IMR-90 (cell line): Measurements from ENCODE around the gene RASSF9. TPM values are rescaled to one million over a fixed set of nuclear protein-coding genes. Genes with fewer than 3 reads are reported as not detected.

Experiments used
- ATAC-seq: fragments of 200-7000 bp; cut with Tn5 transposase; 2 replicates; pipeline ENCODE4 v1.9.1; 2020; ENCODE audit warnings: low read depth, mild to moderate bottlenecking, moderate library complexity
- BruUV-seq: library from RNA; stranded (reverse); fragments of 400-500 nt; replicated peaks from 2 replicates; lab custom pipeline; 2021; lab: Mats Ljungman, UMichigan
- CTCF ChIA-PET: fragments of 300-600 bp; formaldehyde crosslinking; extraction: SDS; loops from one replicate; lab custom pipeline; 2021; ENCODE audit warnings: antibody characterized with exemption; lab: Yijun Ruan, JAX
- POLR2A ChIA-PET: fragments of 300-600 bp; sonication (Branson Sonifier 250); formaldehyde crosslinking; loops from one replicate; lab custom pipeline; 2022; ENCODE audit warnings: antibody characterized with exemption; ENCODE audit not compliant: unreplicated experiment; lab: Charles Lee
- DNase-seq: peaks from one replicate; pipeline ENCODE4 v3.0.0; 2013
- H2AFZ ChIP-seq: replicated peaks from 2 replicates; pipeline ENCODE3; 2013; ENCODE audit warnings: low read length, mild to moderate bottlenecking; ENCODE audit not compliant: poor library complexity
- H2AK5ac ChIP-seq: 2 replicates; pipeline ENCODE4 v1.6.1; 2013; ENCODE audit warnings: low read depth, low read length, inconsistent platforms
- H2AK9ac ChIP-seq: replicated peaks from 2 replicates; pipeline ENCODE3; 2013; ENCODE audit warnings: mild to moderate bottlenecking, low read depth, low read length, moderate library complexity; ENCODE audit not compliant: poor library complexity
- H2BK120ac ChIP-seq: 2 replicates; pipeline ENCODE4 v1.6.1; 2013; ENCODE audit warnings: low read depth, low read length, inconsistent platforms
- H2BK15ac ChIP-seq: 3 replicates; pipeline ENCODE4 v1.6.1; 2013; ENCODE audit warnings: low read depth, low read length, inconsistent platforms
- H2BK20ac ChIP-seq: 2 replicates; pipeline ENCODE4 v1.6.1; 2013; ENCODE audit warnings: low read depth, mild to moderate bottlenecking, inconsistent platforms, low read length, moderate library complexity
- H2BK5ac ChIP-seq: 2 replicates; pipeline ENCODE4 v1.6.1; 2013; ENCODE audit warnings: mild to moderate bottlenecking, low read depth, low read length, inconsistent platforms; ENCODE audit not compliant: poor library complexity, severe bottlenecking
- H3K14ac ChIP-seq: replicated peaks from 2 replicates; pipeline ENCODE4 v1.6.1; 2013; ENCODE audit warnings: low read depth, low read length, inconsistent platforms
- H3K18ac ChIP-seq: 2 replicates; pipeline ENCODE4 v1.6.1; 2013; ENCODE audit warnings: low read depth, low read length, control low read depth
- H3K23ac ChIP-seq: 2 replicates; pipeline ENCODE4 v1.6.1; 2013; ENCODE audit warnings: low read depth, low read length, inconsistent platforms
- H3K27ac ChIP-seq: 2 replicates; pipeline ENCODE4 v1.5.1; 2013; ENCODE audit warnings: mild to moderate bottlenecking, control low read depth, low read length; ENCODE audit not compliant: insufficient read depth
- H3K27me3 ChIP-seq: 2 replicates; pipeline ENCODE4 v1.6.1; 2013; ENCODE audit warnings: low read length; ENCODE audit not compliant: control insufficient read depth, insufficient read depth
- H3K36me3 ChIP-seq: 2 replicates; pipeline ENCODE4 v1.6.1; 2013; ENCODE audit warnings: low read length, mixed read lengths; ENCODE audit not compliant: control insufficient read depth, insufficient read depth
- H3K4ac ChIP-seq: 2 replicates; pipeline ENCODE4 v1.6.1; 2013; ENCODE audit warnings: low read depth, low read length, inconsistent platforms
- H3K4me1 ChIP-seq: 2 replicates; pipeline ENCODE4 v1.6.1; 2013; ENCODE audit warnings: low read length, mixed read lengths; ENCODE audit not compliant: control insufficient read depth, insufficient read depth
- H3K4me2 ChIP-seq: 2 replicates; pipeline ENCODE4 v1.6.1; 2013; ENCODE audit warnings: low read depth, mild to moderate bottlenecking, control low read depth, low read length, moderate library complexity
- H3K4me3 ChIP-seq: 2 replicates; pipeline ENCODE4 v1.5.1; 2013; ENCODE audit warnings: low read depth, mild to moderate bottlenecking, control low read depth, low read length, moderate library complexity; ENCODE audit not compliant: insufficient read depth
- H3K56ac ChIP-seq: 2 replicates; pipeline ENCODE4 v1.6.1; 2013; ENCODE audit warnings: low read length, inconsistent platforms; ENCODE audit not compliant: insufficient read depth; ENCODE audit errors: extremely low read depth
- H3K79me1 ChIP-seq, 2 experiments: 2 replicates each; pipeline ENCODE4 v1.6.1; 2013; ENCODE audit warnings: low read length in 2 of 2, inconsistent platforms in 1 of 2, low read depth in 1 of 2
- H3K9ac ChIP-seq: 2 replicates; pipeline ENCODE4 v1.6.1; 2013; ENCODE audit warnings: low read depth, low read length, control low read depth
- H3K9me1 ChIP-seq: 2 replicates; pipeline ENCODE4 v1.6.1; 2013; ENCODE audit warnings: low read length, inconsistent platforms; ENCODE audit not compliant: insufficient read depth
- H3K9me3 ChIP-seq: 2 replicates; pipeline ENCODE4 v1.6.1; 2013; ENCODE audit warnings: low read length; ENCODE audit not compliant: control insufficient read depth, insufficient read depth
- H4K20me1 ChIP-seq: 2 replicates; pipeline ENCODE4 v1.6.1; 2013; ENCODE audit warnings: low read length, inconsistent platforms; ENCODE audit not compliant: insufficient read depth
- H4K5ac ChIP-seq: 2 replicates; pipeline ENCODE4 v1.6.1; 2013; ENCODE audit warnings: mild to moderate bottlenecking, low read depth, low read length, control low read depth
- H4K8ac ChIP-seq, 2 experiments: 2 replicates each; pipeline ENCODE4 v1.6.1; 2013; ENCODE audit warnings: low read depth in 2 of 2, low read length in 2 of 2, control low read depth in 1 of 2, inconsistent platforms in 1 of 2
- H4K91ac ChIP-seq: 2 replicates; pipeline ENCODE4 v1.6.1; 2013; ENCODE audit warnings: low read depth, low read length, inconsistent platforms; ENCODE audit not compliant: insufficient read depth
- BHLHE40 ChIP-seq: fragments of 150-350 bp; IDR thresholded peaks from 2 replicates; pipeline ENCODE4 v1.6.1; 2016; ENCODE audit warnings: mild to moderate bottlenecking, low read depth, low read length
- CEBPB ChIP-seq: IDR thresholded peaks from 2 replicates; pipeline ENCODE4 v1.6.1; 2012; ENCODE audit warnings: low read depth, low read length, improper control_type of control experiment
- FOS ChIP-seq: fragments of 150-350 bp; IDR thresholded peaks from 2 replicates; pipeline ENCODE4 v1.6.1; 2016; ENCODE audit warnings: low read depth, low read length
- MAFK ChIP-seq: IDR thresholded peaks from 2 replicates; pipeline ENCODE4 v1.6.1; 2012; ENCODE audit warnings: low read depth, low read length, improper control_type of control experiment
- MAZ ChIP-seq: IDR thresholded peaks from 2 replicates; pipeline ENCODE4 v1.6.1; 2012; ENCODE audit warnings: low read depth, mild to moderate bottlenecking, low read length, improper control_type of control experiment, moderate library complexity, borderline replicate concordance
- MXI1 ChIP-seq: IDR thresholded peaks from 2 replicates; pipeline ENCODE4 v1.6.1; 2012; ENCODE audit warnings: low read depth, mild to moderate bottlenecking, low read length, moderate library complexity, borderline replicate concordance
- NFE2L2 ChIP-seq: fragments of 150-350 bp; IDR thresholded peaks from 2 replicates; pipeline ENCODE4 v1.6.1; 2016; ENCODE audit warnings: low read depth, mild to moderate bottlenecking, low read length
- RCOR1 ChIP-seq: IDR thresholded peaks from 2 replicates; pipeline ENCODE4 v1.6.1; 2012; ENCODE audit warnings: mild to moderate bottlenecking, low read length, improper control_type of control experiment; ENCODE audit not compliant: insufficient replicate concordance
- RFX5 ChIP-seq: IDR thresholded peaks from 2 replicates; pipeline ENCODE4 v1.8.0; 2012; ENCODE audit warnings: low read depth, mild to moderate bottlenecking, low read length, moderate library complexity
- SMC3 ChIP-seq: fragments of 150-350 bp; IDR thresholded peaks from 2 replicates; pipeline ENCODE4 v1.6.1; 2016; ENCODE audit warnings: low read depth, mild to moderate bottlenecking, antibody characterized with exemption, low read length, moderate library complexity
- WGBS, 2 experiments: methylation state at CpG; one replicate each; pipeline versions ENCODE4 v1.1.5 to v1.1.7; 2013; ENCODE audit warnings: missing lambda C conversion rate in 2 of 2; ENCODE audit not compliant: insufficient read length in 1 of 2; ENCODE audit errors: extremely low coverage in 2 of 2; 5-methylcytosine and 5-hydroxymethylcytosine counted together
- dilution Hi-C: fragments of 300-500 bp; cut with HindIII; formaldehyde crosslinking; loops from one replicate; pipeline ENCODE4 v1.14.3; 2018; ENCODE audit warnings: low sequenced_read_pairs; ENCODE audit not compliant: unreplicated experiment
- in situ Hi-C: fragments of 300-500 bp; cut with MboI; formaldehyde crosslinking; loops from 3 replicates; pipeline ENCODE4 v1.14.3; 2019; ENCODE audit warnings: low sequenced_read_pairs, inconsistent platforms, mixed read lengths
- intact Hi-C: fragments of 100-400 bp; cut with micrococcal nuclease; formaldehyde crosslinking; loops from 2 replicates; pipeline ENCODE4 v1.10.0; 2022
- polyA plus RNA-seq, 3 experiments: library from polyadenylated mRNA; depleted of rRNA; stranded (reverse); fragments of >200 nt; gene quantifications; 2 replicates each; pipeline ENCODE4 v1.2.3, GENCODE V29; 2012; ENCODE audit warnings: low replicate concordance in 1 of 3
- total RNA-seq: library from RNA; depleted of rRNA; stranded (reverse); fragments of >200 nt; gene quantifications from 2 replicates; pipeline ENCODE4 v1.2.3, GENCODE V29; 2012
- TF ChIP-seq, protein P1 (sequence below): conservative IDR thresholded peaks from 2 replicates; pipeline ENCODE4 v1.5.1; 2012; ENCODE audit warnings: mild to moderate bottlenecking, low read depth, low read length, improper control_type of control experiment
- TF ChIP-seq, protein P2 (sequence below): fragments of 150-350 bp; IDR thresholded peaks from 2 replicates; pipeline ENCODE4 v1.6.1; 2016; ENCODE audit warnings: low read depth, mild to moderate bottlenecking, low read length, moderate library complexity, borderline replicate concordance
- TF ChIP-seq, protein P3 (sequence below): fragments of 150-350 bp; IDR thresholded peaks from 2 replicates; pipeline ENCODE4 v1.6.1; 2017; ENCODE audit warnings: mild to moderate bottlenecking, antibody characterized with exemption, low read length, low read depth

The RASSF9 gene
- total and polyA plus RNA-seq, 2 of the 4 experiments (the other 2 are of a cell fraction), result 0.09 to 0.18 TPM

DNA sequence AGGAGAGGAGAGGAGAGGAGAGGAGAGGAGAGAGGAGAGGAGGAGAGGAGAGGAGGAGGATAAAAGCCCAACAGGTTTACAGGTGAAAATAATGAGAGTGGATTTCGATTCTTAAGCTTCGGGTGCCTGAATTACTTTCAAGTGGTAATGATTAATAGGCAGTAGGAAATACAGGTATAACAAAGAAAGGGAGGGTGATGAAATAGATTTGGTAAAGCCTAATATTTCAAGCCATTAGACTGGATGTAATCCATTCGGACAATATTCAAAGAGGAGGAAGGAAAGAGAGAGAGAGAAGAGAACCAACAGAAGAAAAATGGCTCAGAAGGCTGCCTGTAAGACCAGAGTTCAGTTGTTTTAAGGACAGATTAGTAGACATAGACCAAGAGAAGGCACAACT, 76.6 kb downstream of the RASSF9 start:
- H4K20me1 ChIP-seq, result no peaks in the 10 kb centered on the region
- in situ Hi-C loops (no loop called here), intact Hi-C loops (no loop called here), dilution Hi-C loops (no loop called here)
- H2AK9ac ChIP-seq, result no peak overlapping the region
- no peaks in the 10 kb centered on the region for H3K9me1 ChIP-seq
- no peak overlapping the region for H3K56ac ChIP-seq
- H4K8ac ChIP-seq, result no peak overlapping the region
- no peak for TF ChIP-seq RCOR1
- no peak for TF ChIP-seq BHLHE40
- no peak for TF ChIP-seq FOS
- no peak for TF ChIP-seq CEBPB
- TF ChIP-seq, protein P1, sequence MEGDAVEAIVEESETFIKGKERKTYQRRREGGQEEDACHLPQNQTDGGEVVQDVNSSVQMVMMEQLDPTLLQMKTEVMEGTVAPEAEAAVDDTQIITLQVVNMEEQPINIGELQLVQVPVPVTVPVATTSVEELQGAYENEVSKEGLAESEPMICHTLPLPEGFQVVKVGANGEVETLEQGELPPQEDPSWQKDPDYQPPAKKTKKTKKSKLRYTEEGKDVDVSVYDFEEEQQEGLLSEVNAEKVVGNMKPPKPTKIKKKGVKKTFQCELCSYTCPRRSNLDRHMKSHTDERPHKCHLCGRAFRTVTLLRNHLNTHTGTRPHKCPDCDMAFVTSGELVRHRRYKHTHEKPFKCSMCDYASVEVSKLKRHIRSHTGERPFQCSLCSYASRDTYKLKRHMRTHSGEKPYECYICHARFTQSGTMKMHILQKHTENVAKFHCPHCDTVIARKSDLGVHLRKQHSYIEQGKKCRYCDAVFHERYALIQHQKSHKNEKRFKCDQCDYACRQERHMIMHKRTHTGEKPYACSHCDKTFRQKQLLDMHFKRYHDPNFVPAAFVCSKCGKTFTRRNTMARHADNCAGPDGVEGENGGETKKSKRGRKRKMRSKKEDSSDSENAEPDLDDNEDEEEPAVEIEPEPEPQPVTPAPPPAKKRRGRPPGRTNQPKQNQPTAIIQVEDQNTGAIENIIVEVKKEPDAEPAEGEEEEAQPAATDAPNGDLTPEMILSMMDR, result no peak
- TF ChIP-seq, protein P2, sequence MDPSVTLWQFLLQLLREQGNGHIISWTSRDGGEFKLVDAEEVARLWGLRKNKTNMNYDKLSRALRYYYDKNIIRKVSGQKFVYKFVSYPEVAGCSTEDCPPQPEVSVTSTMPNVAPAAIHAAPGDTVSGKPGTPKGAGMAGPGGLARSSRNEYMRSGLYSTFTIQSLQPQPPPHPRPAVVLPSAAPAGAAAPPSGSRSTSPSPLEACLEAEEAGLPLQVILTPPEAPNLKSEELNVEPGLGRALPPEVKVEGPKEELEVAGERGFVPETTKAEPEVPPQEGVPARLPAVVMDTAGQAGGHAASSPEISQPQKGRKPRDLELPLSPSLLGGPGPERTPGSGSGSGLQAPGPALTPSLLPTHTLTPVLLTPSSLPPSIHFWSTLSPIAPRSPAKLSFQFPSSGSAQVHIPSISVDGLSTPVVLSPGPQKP, result no peak
- TF ChIP-seq MXI1, result no peak
- no peak for TF ChIP-seq RFX5
- TF ChIP-seq, protein P3, sequence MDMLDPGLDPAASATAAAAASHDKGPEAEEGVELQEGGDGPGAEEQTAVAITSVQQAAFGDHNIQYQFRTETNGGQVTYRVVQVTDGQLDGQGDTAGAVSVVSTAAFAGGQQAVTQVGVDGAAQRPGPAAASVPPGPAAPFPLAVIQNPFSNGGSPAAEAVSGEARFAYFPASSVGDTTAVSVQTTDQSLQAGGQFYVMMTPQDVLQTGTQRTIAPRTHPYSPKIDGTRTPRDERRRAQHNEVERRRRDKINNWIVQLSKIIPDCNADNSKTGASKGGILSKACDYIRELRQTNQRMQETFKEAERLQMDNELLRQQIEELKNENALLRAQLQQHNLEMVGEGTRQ, result no peak
- no peak for TF ChIP-seq MAZ
- TF ChIP-seq NFE2L2, result no peak
- TF ChIP-seq MAFK, result no peak
- no peak for TF ChIP-seq SMC3
- ATAC-seq (no peak), DNase-seq (no peak)
- no peaks in the 10 kb centered on the region for H3K4me1 ChIP-seq
- H3K79me1 ChIP-seq, result no peaks in the 10 kb centered on the region
- H2BK5ac ChIP-seq, result no peak overlapping the region
- no peak overlapping the region for H3K9ac ChIP-seq
- no peak overlapping the region for H2BK120ac ChIP-seq
- no peak overlapping the region for H4K5ac ChIP-seq
- no peak overlapping the region for H3K14ac ChIP-seq
- CTCF ChIA-PET, result no interaction called here
- no peaks in the 10 kb centered on the region for H3K9me3 ChIP-seq
- BruUV-seq, result no TSS peak
- H2BK20ac ChIP-seq, result no peak overlapping the region
- no peak overlapping the region for H2AFZ ChIP-seq
- H2AK5ac ChIP-seq, result no peak overlapping the region
- no peak overlapping the region for H3K18ac ChIP-seq
- no peaks in the 10 kb centered on the region for H3K27me3 ChIP-seq
- H3K4me2 ChIP-seq, result no peak overlapping the region
- no peak overlapping the region for H3K23ac ChIP-seq
- H3K4me3 ChIP-seq, result no peak overlapping the region
- no peak overlapping the region for H2BK15ac ChIP-seq
- no peak overlapping the region for H3K27ac ChIP-seq
- no peak overlapping the region for H4K91ac ChIP-seq
- no peaks in the 10 kb centered on the region for H3K36me3 ChIP-seq
- POLR2A ChIA-PET, result no interaction called here
- WGBS, 2 experiments, result 87% methylated on average over 3 of the region's 3 CpGs; no CpG with 5 or more reads in 1 of the 2 experiments
- no peak overlapping the region for H3K4ac ChIP-seq
